ENCODE data around the gene FAM110D. TPM values are rescaled to one million over a fixed set of nuclear protein-coding genes. Genes with fewer than 3 reads are reported as not detected.

The FAM110D gene
- polyA plus RNA-seq, 1 of the 3 experiments (the other 2 are of a cell fraction) = 0.64 TPM

DNA sequence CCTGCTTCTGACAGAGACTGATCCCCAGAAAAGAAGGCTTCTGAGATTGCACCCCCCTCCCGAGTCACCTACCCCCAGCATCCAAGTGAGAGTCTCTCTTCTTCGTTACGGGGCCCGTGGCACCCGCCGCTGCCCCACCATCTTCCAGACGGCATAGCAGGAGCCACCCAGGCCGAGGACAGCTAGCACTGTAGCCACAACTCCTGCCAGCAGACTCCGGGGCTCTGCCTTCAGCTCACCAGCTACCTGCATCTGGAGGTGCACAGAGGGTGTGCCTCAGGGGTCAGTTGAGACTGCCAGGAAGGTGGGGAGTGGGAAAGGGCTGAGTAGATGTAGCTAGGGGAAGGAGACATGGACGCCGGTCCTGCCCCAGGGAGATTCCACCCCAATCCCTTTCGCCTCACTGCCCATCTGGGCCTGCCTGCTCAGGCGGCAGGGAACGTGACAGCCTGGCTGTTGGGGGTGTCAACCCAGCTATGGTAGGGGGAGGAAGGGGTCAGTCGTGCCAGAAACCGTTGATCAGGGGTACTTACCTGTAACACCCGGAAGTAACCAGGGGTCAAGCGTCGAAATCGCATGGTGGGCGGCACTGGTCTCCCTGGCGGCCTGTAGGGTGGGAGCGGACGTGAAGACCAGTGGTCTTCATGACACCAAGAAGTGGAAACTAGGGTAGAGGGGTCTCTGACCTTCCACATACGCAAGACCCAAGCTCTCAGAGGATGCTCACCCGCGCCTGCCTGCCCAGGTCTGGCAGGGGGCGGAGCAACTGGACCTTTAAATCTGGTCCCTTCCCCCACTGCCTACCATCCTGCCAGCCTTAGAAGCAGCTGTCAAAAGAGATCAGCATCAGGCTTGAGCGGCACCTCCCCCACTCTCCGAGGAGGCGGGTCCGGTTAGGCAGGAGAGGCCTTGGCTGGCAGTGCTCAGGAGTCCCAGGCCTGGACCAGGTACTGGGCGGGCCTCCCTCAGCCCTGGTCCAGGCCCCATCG is 12.5 kb downstream of the FAM110D start, which contains the start of gene ZNF593OS:
Gene ZNF593OS, minus strand, starts transcription at position 749 of the 989 bp plus-strand sequence. Its CDS starts 171 bp downstream, at position 578.
- peaks cover 0 to 18% of the 10 kb centered on the region in 2 experiments; a peak in 2 of 4 replicates for H3K4me1 ChIP-seq (ENCODE audit: control insufficient read depth in 1 of 2, insufficient read depth in 2 of 2, low read depth in 1 of 2, low read length in 1 of 2)
- no peaks in the 10 kb centered on the region for H3K9me3 ChIP-seq
- no peaks in the 10 kb centered on the region for H4K20me1 ChIP-seq (ENCODE audit: insufficient read depth)
- peak within 1 kb of the TSS; percentile 92; the same call in 1 of the 2 replicates for H3K9ac ChIP-seq
- peak within 1 kb of the TSS; percentile 95 for H3K4me2 ChIP-seq
- H3K4me3 ChIP-seq (ENCODE audit: low read depth in 2 of 2, low read length in 1 of 2) = peak within 1 kb of the TSS; percentile 85 to 98
- CTCF ChIA-PET = interaction anchor here (0.9 to 2.3 kb wide), 4 partner anchors 63 to 192 kb away, joined by 3 to 13 read pairs (median 6); partner anchors contain the start of genes CEP85 and SH3BGRL3
- peaks cover 17% of the 10 kb centered on the region; the same call in 1 of the 2 replicates for H3K79me2 ChIP-seq (ENCODE audit: insufficient read depth)
- H3K27me3 ChIP-seq (ENCODE audit: insufficient read depth) = no peaks in the 10 kb centered on the region
- H2AFZ ChIP-seq (ENCODE audit: low read depth) = no peak within 1 kb of the TSS
- 88% methylated on average over 21 of the region's 34 CpGs for WGBS (ENCODE audit: low lambda C conversion rate)
- DNase-seq = peak; percentile 28
- no peak within 1 kb of the TSS for H3K27ac ChIP-seq (ENCODE audit: low read depth in 2 of 2, low read length in 1 of 2)
- POLR2A ChIA-PET = no interaction called here
- H3F3A ChIP-seq (replicated peaks; ENCODE audit: insufficient read depth) = peaks cover 12% of the 10 kb centered on the region
- H3K36me3 ChIP-seq (replicated peaks in 1 of 2; ENCODE audit: control insufficient read depth in 1 of 2, insufficient read depth in 2 of 2, low read length in 1 of 2) = peaks cover 0 to 2% of the 10 kb centered on the region in 2 experiments
- no peak for TF ChIP-seq FOXM1 (IDR thresholded peaks at IDR 0.05; ENCODE audit: low read depth)
- TF ChIP-seq, protein P1, sequence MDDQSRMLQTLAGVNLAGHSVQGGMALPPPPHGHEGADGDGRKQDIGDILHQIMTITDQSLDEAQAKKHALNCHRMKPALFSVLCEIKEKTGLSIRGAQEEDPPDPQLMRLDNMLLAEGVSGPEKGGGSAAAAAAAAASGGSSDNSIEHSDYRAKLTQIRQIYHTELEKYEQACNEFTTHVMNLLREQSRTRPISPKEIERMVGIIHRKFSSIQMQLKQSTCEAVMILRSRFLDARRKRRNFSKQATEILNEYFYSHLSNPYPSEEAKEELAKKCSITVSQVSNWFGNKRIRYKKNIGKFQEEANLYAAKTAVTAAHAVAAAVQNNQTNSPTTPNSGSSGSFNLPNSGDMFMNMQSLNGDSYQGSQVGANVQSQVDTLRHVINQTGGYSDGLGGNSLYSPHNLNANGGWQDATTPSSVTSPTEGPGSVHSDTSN (IDR thresholded peaks at IDR 0.05) = peak; percentile 36; the same call in 1 of the 2 replicates
- H3K9me2 ChIP-seq = no peaks in the 10 kb centered on the region

DNA sequence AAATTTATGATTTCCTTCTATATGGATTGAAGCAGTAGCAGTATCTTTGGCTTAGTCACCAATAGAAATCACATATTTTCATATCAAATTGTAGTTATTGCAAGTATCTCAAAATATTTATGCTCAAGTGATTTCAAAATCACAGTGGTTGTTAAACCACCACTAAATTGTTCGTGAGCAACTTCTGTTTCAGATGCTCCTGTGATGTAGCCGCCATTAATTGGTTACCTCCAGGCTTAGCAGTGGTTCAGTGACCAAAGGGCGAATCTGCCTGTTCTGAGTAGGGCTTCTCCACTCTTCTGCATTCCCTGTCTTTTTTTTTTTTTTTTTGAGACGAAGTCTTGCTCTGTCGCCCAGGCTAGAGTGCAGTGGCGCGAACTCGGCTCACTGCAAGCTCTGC is 16.5 kb downstream of the FAM110D start:
- Histone ChIP-seq H3K9me2 (no peaks in the 10 kb centered on the region), H3K4me2 (no peak overlapping the region), H3K27me3 (ENCODE audit: insufficient read depth) (no peaks in the 10 kb centered on the region), H3K4me3 (ENCODE audit: low read depth in 2 of 2, low read length in 1 of 2) (no peak overlapping the region), H3K9ac (no peak overlapping the region), H3K9me3 (no peaks in the 10 kb centered on the region), H3K27ac (ENCODE audit: low read depth in 2 of 2, low read length in 1 of 2) (no peak overlapping the region), H2AFZ (ENCODE audit: low read depth) (no peak overlapping the region), H4K20me1 (ENCODE audit: insufficient read depth) (no peaks in the 10 kb centered on the region), H3K4me1 (ENCODE audit: control insufficient read depth in 1 of 2, insufficient read depth in 2 of 2, low read depth in 1 of 2, low read length in 1 of 2) (peaks cover 0 to 11% of the 10 kb centered on the region in 2 experiments; a peak in 2 of 4 replicates), H3K79me2 (ENCODE audit: insufficient read depth) (peaks cover 11% of the 10 kb centered on the region; the same call in 1 of the 2 replicates), H3F3A (replicated peaks; ENCODE audit: insufficient read depth) (peaks cover 8% of the 10 kb centered on the region), H3K36me3 (replicated peaks in 1 of 2; ENCODE audit: control insufficient read depth in 1 of 2, insufficient read depth in 2 of 2, low read length in 1 of 2) (peaks cover 0 to 2% of the 10 kb centered on the region in 2 experiments)
- TF ChIP-seq, protein P1 (IDR thresholded peaks at IDR 0.05) = no peak
- TF ChIP-seq GATA2 (CRISPR knock-in tag; IDR thresholded peaks at IDR 0.05) (no peak), FOXM1 (IDR thresholded peaks at IDR 0.05; ENCODE audit: low read depth) (no peak), RAD21 (IDR thresholded peaks at IDR 0.05; ENCODE audit: low read length) (no peak), NFIC (IDR thresholded peaks at IDR 0.05; ENCODE audit: borderline replicate concordance) (no peak), SMC3 (IDR thresholded peaks at IDR 0.05; ENCODE audit: low read depth, low read length) (no peak), EZH2phosphoT487 (IDR thresholded peaks at IDR 0.05; ENCODE audit: borderline replicate concordance, low read depth) (no peak), SIN3A (IDR thresholded peaks at IDR 0.05; ENCODE audit: borderline replicate concordance, low read depth, low read length) (no peak)
- TF ChIP-seq, protein P2, sequence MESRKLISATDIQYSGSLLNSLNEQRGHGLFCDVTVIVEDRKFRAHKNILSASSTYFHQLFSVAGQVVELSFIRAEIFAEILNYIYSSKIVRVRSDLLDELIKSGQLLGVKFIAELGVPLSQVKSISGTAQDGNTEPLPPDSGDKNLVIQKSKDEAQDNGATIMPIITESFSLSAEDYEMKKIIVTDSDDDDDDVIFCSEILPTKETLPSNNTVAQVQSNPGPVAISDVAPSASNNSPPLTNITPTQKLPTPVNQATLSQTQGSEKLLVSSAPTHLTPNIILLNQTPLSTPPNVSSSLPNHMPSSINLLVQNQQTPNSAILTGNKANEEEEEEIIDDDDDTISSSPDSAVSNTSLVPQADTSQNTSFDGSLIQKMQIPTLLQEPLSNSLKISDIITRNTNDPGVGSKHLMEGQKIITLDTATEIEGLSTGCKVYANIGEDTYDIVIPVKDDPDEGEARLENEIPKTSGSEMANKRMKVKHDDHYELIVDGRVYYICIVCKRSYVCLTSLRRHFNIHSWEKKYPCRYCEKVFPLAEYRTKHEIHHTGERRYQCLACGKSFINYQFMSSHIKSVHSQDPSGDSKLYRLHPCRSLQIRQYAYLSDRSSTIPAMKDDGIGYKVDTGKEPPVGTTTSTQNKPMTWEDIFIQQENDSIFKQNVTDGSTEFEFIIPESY (IDR thresholded peaks at IDR 0.05; ENCODE audit: borderline replicate concordance, low read depth) = no peak
- ChIA-PET POLR2A (no interaction called here), CTCF (interaction anchor here (1.5 to 1.7 kb wide), 2 partner anchors 30 to 189 kb away, joined by 3 to 5 read pairs; no protein-coding TSS in a partner anchor)
- no peak for DNase-seq
- 94% methylated on average over 8 of the region's 8 CpGs for WGBS (ENCODE audit: low lambda C conversion rate)
